ENCODE measurements around the gene MRE11.

The MRE11 gene

GRCh38 chr11:94455861-94456260 is 37.8 kb downstream of the MRE11 start:
- H3K4me3 ChIP-seq: no peak overlapping the region
- no peak overlapping the region for H3K27ac ChIP-seq
- no peak for TF ChIP-seq CTCF (IDR thresholded peaks at IDR 0.05)
- DNase-seq (ENCODE audit: low spot score): no peak

GRCh38 chr11:94454301-94454700 is 39.3 kb downstream of the MRE11 start:
- no peak overlapping the region for H3K4me3 ChIP-seq
- TF ChIP-seq CTCF (IDR thresholded peaks at IDR 0.05): no peak
- no peak overlapping the region for H3K27ac ChIP-seq
- no peak for DNase-seq (ENCODE audit: low spot score)

GRCh38 chr11:94452988-94453387 is 40.7 kb downstream of the MRE11 start:
- Histone ChIP-seq H3K27ac (no peak overlapping the region), H3K4me3 (no peak overlapping the region)
- no peak for DNase-seq (ENCODE audit: low spot score)
- no peak for TF ChIP-seq CTCF (IDR thresholded peaks at IDR 0.05)

GRCh38 chr11:94450048-94450447 is 43.6 kb downstream of the MRE11 start:
- Histone ChIP-seq H3K4me3 (no peak overlapping the region), H3K27ac (no peak overlapping the region)
- no peak for TF ChIP-seq CTCF (IDR thresholded peaks at IDR 0.05)
- no peak for DNase-seq (ENCODE audit: low spot score)

GRCh38 chr11:94449437-94449836 is 44.2 kb downstream of the MRE11 start:
- TF ChIP-seq CTCF (IDR thresholded peaks at IDR 0.05): no peak
- no peak overlapping the region for H3K27ac ChIP-seq

GRCh38 chr11:94449029-94449428 is 44.6 kb downstream of the MRE11 start:
- Histone ChIP-seq H3K4me3 (no peak overlapping the region), H3K27ac (no peak overlapping the region)
- TF ChIP-seq CTCF (IDR thresholded peaks at IDR 0.05): no peak
- DNase-seq (ENCODE audit: low spot score): no peak

More at GRCh38 chr11:94449437-94449836, 44.2 kb downstream of the MRE11 start:
- no peak overlapping the region for H3K4me3 ChIP-seq
- no peak for DNase-seq (ENCODE audit: low spot score)

GRCh38 chr11:94447149-94447548 is 46.5 kb downstream of the MRE11 start:
- TF ChIP-seq CTCF (IDR thresholded peaks at IDR 0.05): no peak
- Histone ChIP-seq H3K4me3 (no peak overlapping the region), H3K27ac (no peak overlapping the region)
- no peak for DNase-seq (ENCODE audit: low spot score)

All from coronary artery (tissue), 2 donors.